ENCODE data around the gene OSTM1. TPM values are rescaled to one million over a fixed set of nuclear protein-coding genes. Genes with fewer than 3 reads are reported as not detected.
A peak's percentile ranks its signal among the peaks of the same experiment; 100 is the strongest.

OSTM1 gene
- total RNA-seq, 2 experiments from 2014 or later: 10.5 to 19.1 TPM

DNA sequence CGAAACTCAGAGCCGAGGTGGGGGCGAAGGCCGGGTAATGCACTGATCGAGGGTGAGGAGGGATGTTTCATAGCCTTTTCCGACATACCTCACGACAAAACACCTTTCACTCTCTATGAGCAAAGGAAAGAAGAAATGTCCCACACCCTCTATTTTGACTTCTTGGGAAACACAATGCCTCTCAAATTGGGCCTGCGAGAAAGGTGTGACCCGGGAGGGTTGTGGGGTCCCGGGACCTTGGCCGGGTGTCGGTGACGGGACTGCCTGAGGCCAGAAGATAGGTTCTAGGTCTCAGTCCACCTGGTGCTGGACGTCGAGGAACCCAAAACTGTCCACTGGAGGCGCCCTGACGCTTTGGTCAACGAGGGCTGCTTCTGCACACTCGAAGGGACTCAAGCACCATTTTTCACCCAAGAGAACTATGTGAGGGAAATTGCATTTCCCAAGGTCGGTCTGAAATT, 41.1 kb upstream of the OSTM1 start:
- H3K9me2 ChIP-seq (ENCODE audit: insufficient read depth, low read length): no peaks in the 10 kb centered on the region
- H3K4me3 ChIP-seq (ENCODE audit: low read depth, low read length, poor library complexity, severe bottlenecking): no peak overlapping the region
- DNase-seq (ENCODE audit: low spot score): no peak
- TF ChIP-seq EZH2phosphoT487 (IDR thresholded peaks at IDR 0.05; ENCODE audit: borderline replicate concordance, low read depth, low read length): no peak
- TF ChIP-seq, protein P1, sequence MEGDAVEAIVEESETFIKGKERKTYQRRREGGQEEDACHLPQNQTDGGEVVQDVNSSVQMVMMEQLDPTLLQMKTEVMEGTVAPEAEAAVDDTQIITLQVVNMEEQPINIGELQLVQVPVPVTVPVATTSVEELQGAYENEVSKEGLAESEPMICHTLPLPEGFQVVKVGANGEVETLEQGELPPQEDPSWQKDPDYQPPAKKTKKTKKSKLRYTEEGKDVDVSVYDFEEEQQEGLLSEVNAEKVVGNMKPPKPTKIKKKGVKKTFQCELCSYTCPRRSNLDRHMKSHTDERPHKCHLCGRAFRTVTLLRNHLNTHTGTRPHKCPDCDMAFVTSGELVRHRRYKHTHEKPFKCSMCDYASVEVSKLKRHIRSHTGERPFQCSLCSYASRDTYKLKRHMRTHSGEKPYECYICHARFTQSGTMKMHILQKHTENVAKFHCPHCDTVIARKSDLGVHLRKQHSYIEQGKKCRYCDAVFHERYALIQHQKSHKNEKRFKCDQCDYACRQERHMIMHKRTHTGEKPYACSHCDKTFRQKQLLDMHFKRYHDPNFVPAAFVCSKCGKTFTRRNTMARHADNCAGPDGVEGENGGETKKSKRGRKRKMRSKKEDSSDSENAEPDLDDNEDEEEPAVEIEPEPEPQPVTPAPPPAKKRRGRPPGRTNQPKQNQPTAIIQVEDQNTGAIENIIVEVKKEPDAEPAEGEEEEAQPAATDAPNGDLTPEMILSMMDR (conservative IDR thresholded peaks at IDR 0.05; ENCODE audit: low read length): peak; percentile 51; the same call in 1 of the 2 replicates
- intact Hi-C loops (cut with micrococcal nuclease; ENCODE audit: unreplicated experiment): no loop called here
- H3K36me3 ChIP-seq (ENCODE audit: insufficient read depth, low read length): no peaks in the 10 kb centered on the region
- ChIA-PET POLR2A (interaction anchor here (0.5 kb wide), 1 partner anchor 435 kb away, joined by 4 read pairs; no protein-coding TSS in a partner anchor), CTCF (ENCODE audit: unreplicated experiment) (no interaction called here)
- peaks cover 5% of the 10 kb centered on the region for H3K4me1 ChIP-seq (ENCODE audit: insufficient read depth, low read length, poor library complexity, severe bottlenecking)
- no peak overlapping the region for H3K27ac ChIP-seq (ENCODE audit: low read depth, low read length, poor library complexity, severe bottlenecking)
- H2AFZ ChIP-seq (ENCODE audit: low read length): no peak overlapping the region
- H3K9me3 ChIP-seq (ENCODE audit: low read length): no peaks in the 10 kb centered on the region
- no peaks in the 10 kb centered on the region for H3K79me2 ChIP-seq (ENCODE audit: insufficient read depth, low read depth, low read length)
- no peak overlapping the region for H3K4me2 ChIP-seq (ENCODE audit: low read length)
- BruUV-seq (replicated peaks): no TSS peak
- H4K20me1 ChIP-seq (ENCODE audit: insufficient read depth, low read length): no peaks in the 10 kb centered on the region

DNA sequence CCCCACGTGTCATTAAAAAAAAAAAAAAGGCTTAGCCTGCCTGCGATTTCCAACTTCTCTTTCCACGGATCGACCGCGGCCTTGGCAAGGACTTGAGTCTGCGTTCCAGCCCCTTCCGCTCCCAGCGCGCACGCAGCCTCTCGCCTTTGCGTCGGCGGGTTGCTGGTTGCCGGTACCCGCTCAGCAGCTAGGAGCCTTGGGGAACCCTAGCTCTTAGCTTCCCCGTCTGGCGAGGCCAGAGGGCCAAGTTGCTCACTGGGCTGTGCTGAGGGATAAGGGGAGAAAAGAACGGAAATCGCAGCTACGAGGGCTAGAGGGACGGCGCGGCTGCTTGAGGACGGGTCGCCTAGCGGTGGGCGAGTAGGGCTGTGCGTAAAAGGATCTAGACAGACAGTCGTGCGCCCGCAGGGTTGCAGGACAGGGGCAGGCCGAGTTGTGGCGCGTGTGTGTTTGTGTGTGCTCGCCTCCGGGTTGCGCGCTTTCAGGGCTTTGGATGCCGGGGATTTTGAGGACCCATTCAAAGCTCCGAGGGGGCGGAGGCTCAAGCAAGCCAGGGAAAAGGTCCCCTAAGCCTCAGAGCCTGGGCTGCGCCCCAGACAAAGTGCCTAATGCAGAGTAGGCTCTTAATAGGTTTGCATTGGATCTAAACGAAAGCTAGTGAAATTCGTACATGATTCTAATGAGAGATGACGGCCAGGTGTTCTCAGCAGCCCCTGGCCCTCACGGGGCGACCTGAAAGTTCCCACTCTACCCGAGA, 40.5 kb upstream of the OSTM1 start:
- H3K4me1 ChIP-seq (ENCODE audit: insufficient read depth, low read length, poor library complexity, severe bottlenecking): peaks cover 5% of the 10 kb centered on the region
- no peaks in the 10 kb centered on the region for H3K9me2 ChIP-seq (ENCODE audit: insufficient read depth, low read length)
- H3K9me3 ChIP-seq (ENCODE audit: low read length): no peaks in the 10 kb centered on the region
- TF ChIP-seq, protein P1 (conservative IDR thresholded peaks at IDR 0.05; ENCODE audit: low read length): no peak
- no peak for TF ChIP-seq EZH2phosphoT487 (IDR thresholded peaks at IDR 0.05; ENCODE audit: borderline replicate concordance, low read depth, low read length)
- no peak overlapping the region for H2AFZ ChIP-seq (ENCODE audit: low read length)
- no peaks in the 10 kb centered on the region for H3K79me2 ChIP-seq (ENCODE audit: insufficient read depth, low read depth, low read length)
- H3K4me2 ChIP-seq (ENCODE audit: low read length): no peak overlapping the region
- no peak overlapping the region for H3K27ac ChIP-seq (ENCODE audit: low read depth, low read length, poor library complexity, severe bottlenecking)
- ChIA-PET CTCF (ENCODE audit: unreplicated experiment) (no interaction called here), POLR2A (interaction anchor here (0.5 to 0.8 kb wide), 2 partner anchors 23 to 435 kb away, joined by 3 to 4 read pairs; no protein-coding TSS in a partner anchor)
- intact Hi-C loops (cut with micrococcal nuclease; ENCODE audit: unreplicated experiment): no loop called here
- no peak for DNase-seq (ENCODE audit: low spot score)
- H3K4me3 ChIP-seq (ENCODE audit: low read depth, low read length, poor library complexity, severe bottlenecking): no peak overlapping the region
- no TSS peak for BruUV-seq (replicated peaks)
- H4K20me1 ChIP-seq (ENCODE audit: insufficient read depth, low read length): no peaks in the 10 kb centered on the region
- H3K36me3 ChIP-seq (ENCODE audit: insufficient read depth, low read length): no peaks in the 10 kb centered on the region
